ENCODE results near the gene LCAT.

LCAT gene

GRCh38 chr16:67968400-67969253 lies 24.7 kb upstream of the LCAT start, which contains the start of gene SLC12A4:
TSS of gene SLC12A4 (minus strand) at chr16:67968637. CDS start at chr16:67968553, 84 bp downstream.
- DNase-seq: peak; percentile 90

- peak; percentile 53 for DNase-seq
Measured at GRCh38 chr16:67967958-67968399, 24.1 kb upstream of the LCAT start.

- DNase-seq: peak; percentile 36
Measured at GRCh38 chr16:67967183-67967957, 23.4 kb upstream of the LCAT start.

- DNase-seq: peak; percentile 34
Measured at GRCh38 chr16:67966549-67967182, 22.7 kb upstream of the LCAT start.

- no peak for DNase-seq
Measured at GRCh38 chr16:67965668-67966548, 22.0 kb upstream of the LCAT start.

GRCh38 chr16:67964477-67965131 lies 20.7 kb upstream of the LCAT start:
- no peak for DNase-seq

GRCh38 chr16:67963662-67964321 lies 19.9 kb upstream of the LCAT start:
- DNase-seq: no peak

- no peak for DNase-seq
Measured at GRCh38 chr16:67963292-67963661, 19.4 kb upstream of the LCAT start.

- no peak for DNase-seq
Measured at GRCh38 chr16:67962135-67962534, 18.2 kb upstream of the LCAT start.

- DNase-seq: no peak
Measured at GRCh38 chr16:67961551-67961957, 17.6 kb upstream of the LCAT start.

GRCh38 chr16:67959536-67960329 lies 15.8 kb upstream of the LCAT start:
- peak; percentile 46 for DNase-seq

GRCh38 chr16:67957622-67958021 lies 13.7 kb upstream of the LCAT start:
- no peak for DNase-seq

GRCh38 chr16:67954421-67955196 lies 10.7 kb upstream of the LCAT start:
- DNase-seq: no peak

- DNase-seq: no peak
Measured at GRCh38 chr16:67953641-67954375, 9.9 kb upstream of the LCAT start.

- no peak for DNase-seq
Measured at GRCh38 chr16:67951485-67951884, 7.6 kb upstream of the LCAT start.

GRCh38 chr16:67950335-67950843 lies 6.5 kb upstream of the LCAT start:
- no peak for DNase-seq

- no peak for DNase-seq
Measured at GRCh38 chr16:67949645-67950044, 5.7 kb upstream of the LCAT start.

GRCh38 chr16:67948015-67948414 lies 4.1 kb upstream of the LCAT start:
- DNase-seq: no peak
